HPDE6-E6E7 (cell line): ENCODE measurements around the gene PSMF1.
"Not testable (repeated sequence)": the region's sequence is repeated elsewhere in the genome, so short reads cannot be mapped to it uniquely, and the experiment has no call there.

Experiments
- DNase-seq: peaks from one replicate; pipeline ENCODE4 v3.0.0; 2011; ENCODE audit warnings: missing footprints; ENCODE audit errors: extremely low spot score

Gene PSMF1

DNA sequence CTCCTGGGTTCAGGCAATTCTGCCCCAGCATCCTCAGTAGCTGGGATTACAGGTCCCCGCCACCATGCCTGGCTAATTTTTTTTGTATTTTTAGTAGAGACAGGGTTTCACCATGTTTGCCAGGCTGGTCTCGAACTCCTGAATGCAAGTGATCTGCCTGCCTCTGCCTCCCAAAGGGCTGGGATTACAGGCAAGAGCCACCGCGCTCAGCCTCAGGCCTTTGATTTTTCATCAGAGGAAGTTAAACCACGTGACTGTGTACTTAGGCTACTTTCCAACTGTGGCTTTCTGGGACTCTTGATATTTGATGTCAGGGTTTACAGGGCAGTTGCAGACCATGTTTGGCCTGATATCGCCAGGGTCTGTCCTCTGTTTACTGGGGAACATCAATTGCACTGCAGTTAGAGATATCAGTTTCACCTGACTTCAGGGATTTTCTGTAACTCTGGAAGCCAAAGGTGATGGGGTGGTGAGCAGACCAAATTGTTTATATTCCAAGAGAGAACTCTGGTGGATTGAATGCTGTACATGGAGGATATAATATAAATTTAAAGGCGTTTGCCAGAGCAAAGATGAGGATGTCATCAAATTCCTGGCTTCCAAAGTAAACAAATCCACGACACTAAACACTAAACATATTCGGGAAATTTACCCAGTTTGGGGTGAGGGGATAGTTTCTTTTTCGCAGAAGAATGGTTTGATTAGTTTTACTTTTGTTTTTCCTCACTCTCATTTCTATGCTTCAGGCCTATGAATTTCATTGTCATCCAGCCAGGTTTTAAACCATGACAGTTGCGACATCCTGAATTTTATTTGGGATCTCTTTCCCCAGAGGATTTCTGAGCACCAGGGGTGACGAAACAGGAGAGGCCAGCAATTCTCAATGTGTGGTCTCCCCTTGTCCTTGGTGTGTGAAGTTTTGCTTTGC is 4.2 kb downstream of the PSMF1 start:
- DNase-seq: no peak

DNA sequence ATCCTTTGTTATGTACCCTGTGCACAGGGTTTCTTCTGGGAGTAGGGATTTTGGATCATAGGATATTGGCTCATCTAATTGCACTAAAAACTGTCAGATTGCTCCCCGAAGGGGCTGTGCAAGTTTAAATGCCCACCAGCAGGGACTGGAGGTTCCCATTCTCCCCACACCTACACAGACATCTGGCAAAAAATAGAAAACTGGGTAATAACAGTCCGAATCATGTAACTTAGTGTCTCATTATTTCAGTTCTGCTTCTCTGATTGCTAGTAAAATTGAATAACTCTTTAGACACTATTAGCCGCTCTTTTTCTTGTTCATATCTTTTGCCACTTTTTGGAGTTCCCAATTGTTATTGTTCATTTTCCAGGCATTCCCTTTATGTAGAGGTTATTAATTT is 5.3 kb downstream of the PSMF1 start:
- DNase-seq: no peak

DNA sequence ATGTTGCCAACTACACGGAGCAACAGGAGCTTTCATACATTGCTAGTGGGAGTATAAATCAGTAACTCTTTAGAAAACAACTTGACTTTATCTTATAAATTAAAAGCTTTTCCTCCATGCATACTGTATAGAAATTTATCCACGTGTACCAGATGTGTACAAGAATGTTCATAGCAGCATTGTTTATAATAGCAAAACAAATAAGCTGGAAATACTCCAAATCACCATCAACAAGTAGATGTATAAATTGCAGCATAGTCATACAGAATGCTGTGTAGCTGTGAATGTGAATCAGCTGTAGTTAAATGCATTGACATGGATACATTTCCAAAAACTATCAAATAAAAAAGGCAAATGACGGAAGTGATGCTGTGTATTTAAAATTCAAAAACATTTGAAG is 6.0 kb downstream of the PSMF1 start:
- no peak for DNase-seq

DNA sequence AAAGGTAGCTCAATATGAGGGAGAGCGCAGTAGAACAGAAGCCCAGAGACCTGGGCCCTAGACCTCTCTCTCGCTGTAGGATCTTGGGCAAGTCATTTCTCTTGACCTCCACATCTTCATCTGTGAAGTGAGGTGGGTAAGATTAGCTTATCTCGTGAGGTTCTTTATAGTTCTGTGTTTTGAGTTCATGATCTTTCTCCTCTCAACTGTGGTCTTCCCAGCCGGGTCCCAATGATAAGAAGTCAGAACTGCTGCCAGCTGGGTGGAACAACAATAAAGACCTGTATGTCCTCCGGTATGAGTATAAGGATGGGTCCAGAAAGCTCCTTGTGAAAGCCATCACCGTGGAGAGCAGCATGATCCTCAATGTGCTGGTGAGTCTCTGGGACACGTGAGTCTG is 6.9 kb downstream of the PSMF1 start:
- DNase-seq: no peak

DNA sequence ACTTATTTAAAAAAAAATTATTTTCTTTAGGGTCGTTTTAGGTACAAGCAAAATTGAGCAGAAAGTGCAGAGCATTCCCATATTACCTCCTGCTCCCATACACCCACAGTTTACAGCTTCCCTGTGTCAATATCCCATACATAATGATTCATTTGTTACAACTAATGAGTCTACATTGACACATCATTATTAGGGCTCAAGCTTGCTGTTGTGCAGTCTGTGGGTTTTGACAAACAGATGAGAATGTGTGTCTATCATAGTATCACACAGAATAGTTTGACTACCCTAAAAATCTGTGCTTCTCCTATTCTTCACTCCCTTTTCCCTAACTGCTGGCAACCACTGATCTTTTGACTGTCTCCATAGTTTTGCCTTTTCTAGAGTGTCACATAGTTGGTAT is 9.4 kb downstream of the PSMF1 start:
- no peak for DNase-seq

DNA sequence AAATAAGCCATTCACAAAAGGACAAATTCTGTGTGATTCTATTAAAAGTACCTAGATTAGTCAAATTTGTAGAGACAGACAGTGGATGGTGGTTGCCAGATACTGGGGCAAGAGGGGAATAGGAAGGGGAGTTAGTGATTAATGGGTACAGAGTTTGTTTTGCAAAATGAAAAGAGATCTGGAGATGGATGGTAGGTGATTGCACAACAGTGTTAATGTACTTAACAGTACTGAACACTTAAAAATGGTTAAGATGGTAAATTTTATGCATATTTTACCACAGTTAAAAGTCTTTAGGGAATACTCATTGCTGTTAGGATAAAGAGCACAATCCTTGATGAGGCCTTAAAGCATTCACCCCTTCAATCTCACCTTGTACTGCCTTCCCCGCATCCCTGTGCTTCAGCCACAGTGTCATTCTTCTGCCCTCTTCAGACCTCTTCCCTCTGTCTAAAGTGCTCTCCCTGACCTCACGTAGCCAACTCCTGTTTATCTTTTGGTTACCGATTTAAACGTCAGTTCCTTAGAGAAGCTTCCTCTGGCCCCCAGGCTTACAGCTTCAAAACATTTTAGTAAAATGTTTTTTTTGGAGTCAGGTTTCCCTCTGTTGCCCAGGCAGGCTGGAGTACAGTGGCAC is 11.8 kb downstream of the PSMF1 start:
- no peak for DNase-seq

DNA sequence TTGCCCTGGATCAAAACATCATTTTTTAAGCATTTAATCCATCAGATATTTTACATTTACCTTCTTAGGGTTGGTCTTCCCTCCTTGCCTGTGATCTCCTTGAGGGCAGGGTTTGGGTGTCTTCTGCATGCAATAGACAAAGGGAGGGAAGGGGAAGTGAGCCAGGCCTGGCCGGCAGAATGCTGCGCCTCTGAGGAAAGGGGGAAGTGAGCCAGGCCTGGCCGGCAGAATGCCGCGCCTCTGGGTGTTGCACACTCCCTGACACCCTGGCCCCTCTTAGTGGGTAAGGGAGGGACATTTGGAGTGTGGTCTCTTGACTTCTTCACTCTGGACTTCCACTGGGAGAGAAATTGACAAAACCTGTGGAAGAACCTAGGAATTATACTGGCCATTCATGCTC is 12.4 kb downstream of the PSMF1 start:
- DNase-seq: no peak

DNA sequence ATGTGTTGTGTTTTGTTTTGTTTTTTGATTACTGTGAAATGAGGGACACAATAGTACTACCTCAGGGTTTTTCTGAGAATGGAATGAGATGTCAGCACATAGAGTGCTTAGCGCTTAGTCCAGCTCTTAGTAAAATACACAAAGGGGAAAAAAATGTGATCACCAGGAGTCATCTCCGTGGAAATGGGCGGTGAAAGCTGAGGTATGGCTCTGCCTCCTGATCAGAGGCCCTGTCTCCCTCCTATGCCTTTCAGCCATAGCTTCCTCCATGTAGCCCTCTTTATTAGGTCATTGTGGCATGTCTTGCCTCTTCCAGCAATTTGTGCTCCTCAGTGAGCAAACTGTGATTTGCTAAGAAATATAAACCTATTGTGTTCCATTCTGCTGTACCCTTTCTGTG is 13.0 kb downstream of the PSMF1 start:
- no peak for DNase-seq

DNA sequence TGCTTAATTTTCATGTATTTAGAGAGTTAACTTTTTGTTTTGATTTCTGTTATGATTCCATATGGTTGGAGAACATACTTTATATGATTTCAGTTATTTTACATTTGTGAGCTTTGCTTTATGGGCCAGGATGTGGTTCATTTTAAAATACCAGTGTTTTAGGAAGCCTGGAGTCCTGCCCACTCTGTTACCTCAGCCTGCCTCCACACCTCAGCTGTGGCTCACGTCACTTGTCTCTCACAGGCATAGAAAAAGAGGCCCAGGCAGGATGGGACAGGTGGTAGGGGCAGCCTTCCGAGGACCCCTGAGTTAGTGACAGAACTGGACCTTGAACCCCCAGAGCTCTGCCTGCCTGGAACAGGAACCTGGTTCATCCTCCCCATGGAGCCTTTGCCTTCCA is 16.0 kb downstream of the PSMF1 start:
- DNase-seq: no peak

DNA sequence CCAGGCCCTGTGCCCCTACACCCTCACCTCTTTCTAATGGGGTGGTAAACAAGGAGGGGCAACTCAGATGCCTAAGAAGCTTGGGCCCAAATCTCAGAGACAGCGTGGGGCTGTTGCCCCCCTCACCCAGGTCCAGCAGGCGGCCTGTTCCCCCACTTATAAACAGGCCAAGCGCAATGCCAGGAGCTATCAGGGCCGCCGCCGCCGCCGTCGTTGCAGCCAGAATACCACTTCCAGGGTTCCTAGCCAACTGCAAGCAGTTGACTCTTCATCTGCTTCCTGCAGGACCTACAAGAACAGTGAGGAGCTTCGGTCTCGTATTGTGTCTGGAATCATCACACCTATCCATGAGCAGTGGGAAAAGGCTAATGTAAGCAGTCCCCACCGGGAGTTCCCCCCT is 16.4 kb downstream of the PSMF1 start:
- DNase-seq: no peak

DNA sequence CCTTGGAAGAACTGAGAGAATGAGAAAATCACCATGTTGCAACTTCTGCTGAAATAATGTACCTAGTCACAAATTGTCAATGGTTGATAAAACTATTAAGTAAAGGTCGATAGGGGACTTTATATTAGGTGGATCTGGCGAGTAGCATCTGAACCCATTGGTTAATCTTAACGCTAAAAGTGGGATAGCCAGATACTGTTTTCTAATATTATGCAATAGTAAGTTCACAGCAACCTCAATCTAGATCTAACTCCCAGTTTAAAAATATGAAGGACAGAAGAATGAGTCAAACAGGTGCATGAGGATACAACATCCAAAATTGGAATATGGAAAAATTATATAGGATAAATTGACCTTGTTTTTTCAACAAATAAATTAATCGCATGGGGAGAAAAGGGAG is 18.8 kb downstream of the PSMF1 start:
- no peak for DNase-seq

DNA sequence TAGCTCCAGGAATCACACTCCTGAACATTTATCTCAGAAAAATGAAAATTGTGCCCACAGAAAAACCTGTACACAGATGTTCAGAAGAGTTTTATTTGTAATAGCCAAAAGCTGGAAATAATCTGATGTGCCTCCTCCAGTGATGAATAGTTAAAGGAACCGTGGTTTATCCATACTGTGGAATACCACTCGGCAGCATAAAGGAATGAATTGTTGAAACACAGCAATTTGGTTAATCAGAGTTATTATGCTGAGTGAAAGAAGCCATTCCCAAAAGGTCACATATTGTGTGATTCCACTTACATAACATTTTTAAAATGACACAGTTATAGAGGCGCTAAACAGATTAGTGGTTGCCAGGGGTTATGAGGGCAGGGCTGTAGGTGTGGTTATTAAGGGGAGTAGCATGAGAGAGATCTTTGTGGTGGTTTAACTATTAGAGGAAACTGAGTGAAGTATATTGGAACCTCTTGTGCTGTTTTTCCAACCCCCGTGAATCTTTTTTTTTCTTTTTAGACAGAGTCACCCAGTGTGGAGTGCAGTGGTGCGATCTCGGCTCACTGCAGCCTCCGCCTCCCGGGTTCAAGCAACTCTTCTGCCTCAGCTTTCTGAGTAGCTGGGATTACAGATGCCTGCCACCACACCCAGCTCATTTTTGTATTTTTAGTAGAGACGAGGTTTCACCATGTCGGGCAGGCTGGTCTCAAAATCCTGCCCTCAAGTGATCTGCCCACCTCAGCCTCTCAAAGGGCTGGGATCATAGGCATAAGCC is 26.2 kb downstream of the PSMF1 start:
- DNase-seq: no peak

DNA sequence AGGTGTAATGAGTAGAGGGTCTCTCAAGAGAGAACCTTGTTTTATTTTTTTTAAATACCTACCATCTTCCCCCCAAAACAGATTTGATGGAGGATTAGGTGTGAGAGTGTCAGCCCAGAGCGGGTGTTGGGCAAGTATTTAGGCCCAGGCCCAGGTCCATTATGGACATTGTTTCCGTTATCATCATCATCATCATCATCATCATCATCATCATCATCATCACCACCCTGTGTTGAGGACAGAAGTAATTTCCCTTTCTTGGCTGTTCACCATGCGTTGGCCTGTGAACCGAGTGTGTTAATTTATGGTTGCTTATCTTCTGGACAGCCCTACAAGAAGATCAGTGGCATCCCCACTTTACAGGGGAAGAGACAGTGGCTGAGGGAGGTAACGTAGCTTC is 28.6 kb downstream of the PSMF1 start:
- DNase-seq: no peak

DNA sequence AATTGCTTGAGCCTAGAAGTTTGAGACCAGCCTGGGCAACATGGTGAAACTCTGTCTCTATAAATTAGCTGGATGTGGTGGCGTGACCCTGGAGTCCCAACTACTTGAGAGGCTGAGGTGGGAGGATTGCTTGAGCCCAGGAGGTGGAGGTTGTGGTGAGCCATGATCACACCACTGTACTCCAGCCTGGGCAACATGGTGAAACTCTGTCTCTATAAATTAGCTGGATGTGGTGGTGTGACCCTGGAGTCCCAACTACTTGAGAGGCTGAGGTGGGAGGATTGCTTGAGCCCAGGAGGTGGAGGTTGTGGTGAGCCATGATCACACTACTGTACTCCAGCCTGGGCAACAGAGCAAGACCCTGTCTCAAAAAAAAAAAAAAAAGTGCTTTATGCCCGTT is 31.4 kb downstream of the PSMF1 start:
- DNase-seq: not testable (repeated sequence)

DNA sequence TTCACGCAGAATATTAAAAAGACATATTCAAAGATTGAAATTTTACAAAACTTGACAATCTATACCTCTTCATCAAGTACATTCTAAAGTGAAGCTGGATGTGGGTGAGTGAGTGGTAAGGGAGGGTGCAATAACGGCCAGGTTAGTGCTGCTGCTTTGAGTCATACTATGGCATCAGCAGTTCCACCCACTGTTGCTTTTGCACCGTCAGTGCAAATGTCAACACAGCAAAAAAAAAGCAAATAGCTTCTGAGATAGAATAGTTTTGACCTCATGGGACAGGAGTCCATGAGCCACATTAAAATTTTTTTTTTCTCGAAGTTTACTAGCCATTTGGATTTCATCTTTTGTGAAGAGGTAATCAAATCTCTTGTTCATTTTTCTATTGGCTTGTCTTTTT is 31.8 kb downstream of the PSMF1 start:
- DNase-seq: no peak

DNA sequence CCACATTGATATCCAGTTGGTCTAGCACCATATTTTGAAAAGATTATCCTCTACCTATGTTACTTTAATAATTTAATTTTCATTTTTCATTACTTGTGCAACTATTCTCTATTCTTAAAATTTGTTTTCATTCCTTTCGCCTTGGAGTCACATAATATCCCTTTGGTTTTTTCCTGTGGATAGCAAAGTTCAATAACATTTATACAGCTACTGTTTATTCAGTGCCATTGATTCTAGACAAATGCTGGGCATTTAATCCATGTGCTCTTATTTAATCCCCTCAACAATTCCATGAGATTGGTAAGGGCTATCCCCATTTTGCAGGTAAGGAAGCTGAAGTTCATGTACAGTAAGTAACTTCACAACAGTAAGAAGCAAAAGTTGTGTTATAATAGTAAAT is 32.6 kb downstream of the PSMF1 start:
- no peak for DNase-seq

DNA sequence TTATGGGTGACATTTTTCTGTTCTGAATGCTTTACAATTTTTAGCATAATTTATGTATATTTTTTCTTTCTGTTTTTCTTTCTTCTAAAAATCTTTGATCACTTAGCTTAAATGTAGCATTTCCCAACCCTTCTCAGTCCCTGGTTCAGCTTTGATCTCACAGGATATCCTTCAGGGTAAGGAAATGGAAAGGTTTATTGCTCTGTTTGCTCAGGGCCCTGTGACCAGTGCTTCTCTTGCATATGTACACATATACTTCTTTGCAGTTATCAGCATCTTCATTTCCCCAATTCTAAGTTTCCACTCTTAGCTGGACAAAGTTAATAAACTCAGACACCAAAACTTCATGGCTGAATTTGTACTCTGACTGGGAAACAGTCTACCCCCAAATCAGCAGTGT is 35.8 kb downstream of the PSMF1 start:
- DNase-seq: no peak

DNA sequence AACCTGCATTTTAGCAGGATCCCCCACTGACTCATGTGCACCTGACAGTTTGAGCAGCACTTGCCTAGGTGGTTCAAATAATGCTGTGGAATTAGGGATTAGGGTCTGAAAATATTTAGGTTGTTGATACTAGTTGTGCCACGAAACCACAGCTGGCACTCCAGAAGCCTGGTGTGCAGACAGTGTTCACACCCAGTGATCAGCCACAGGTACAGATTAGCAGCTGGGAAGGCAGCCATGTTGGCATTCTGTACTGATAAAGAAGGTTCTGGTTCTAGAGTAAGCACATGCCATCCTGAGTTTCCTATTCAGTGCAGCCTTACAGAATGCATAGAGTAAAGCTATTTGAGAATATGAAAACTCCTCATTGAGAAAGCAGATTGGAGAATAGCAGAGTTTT is 36.3 kb downstream of the PSMF1 start:
- no peak for DNase-seq

DNA sequence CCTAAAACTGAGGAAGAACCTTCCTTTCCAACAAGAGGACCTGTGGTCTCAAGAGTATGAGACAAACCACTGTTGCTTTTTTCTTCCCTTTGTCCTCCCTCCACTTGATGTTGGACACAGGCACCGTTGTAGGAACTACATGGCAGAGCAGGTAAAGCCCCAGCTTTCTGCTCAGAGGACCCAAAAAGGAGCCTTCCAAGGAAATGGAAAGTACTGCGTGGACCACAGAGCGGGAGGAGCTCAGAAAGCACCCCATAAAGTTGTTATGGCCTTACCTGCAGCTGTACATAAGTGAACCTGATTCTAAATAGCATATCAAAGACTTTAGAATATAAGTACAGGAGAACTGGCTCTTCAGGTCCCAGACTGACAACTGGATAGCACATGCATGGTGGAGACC is 36.9 kb downstream of the PSMF1 start:
- no peak for DNase-seq

DNA sequence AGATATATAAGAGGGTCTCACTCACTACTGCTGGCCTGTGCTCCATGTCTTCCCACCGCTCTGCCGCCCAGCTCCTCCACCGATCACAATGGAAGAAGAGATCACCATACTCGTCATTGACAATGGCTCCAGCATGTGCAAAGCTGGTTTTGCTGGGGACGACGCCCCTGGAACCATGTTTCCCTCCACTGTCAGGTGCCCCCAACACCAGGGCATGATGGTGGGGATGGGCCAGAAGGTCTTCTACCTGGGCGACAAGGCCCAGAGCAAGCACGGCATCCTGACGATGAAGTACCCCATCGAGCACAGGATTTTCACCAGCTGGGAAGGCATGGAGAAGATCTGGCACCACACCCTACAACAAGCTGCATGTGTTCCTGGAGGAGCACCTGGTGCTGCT is 42.1 kb downstream of the PSMF1 start:
- DNase-seq: no peak

DNA sequence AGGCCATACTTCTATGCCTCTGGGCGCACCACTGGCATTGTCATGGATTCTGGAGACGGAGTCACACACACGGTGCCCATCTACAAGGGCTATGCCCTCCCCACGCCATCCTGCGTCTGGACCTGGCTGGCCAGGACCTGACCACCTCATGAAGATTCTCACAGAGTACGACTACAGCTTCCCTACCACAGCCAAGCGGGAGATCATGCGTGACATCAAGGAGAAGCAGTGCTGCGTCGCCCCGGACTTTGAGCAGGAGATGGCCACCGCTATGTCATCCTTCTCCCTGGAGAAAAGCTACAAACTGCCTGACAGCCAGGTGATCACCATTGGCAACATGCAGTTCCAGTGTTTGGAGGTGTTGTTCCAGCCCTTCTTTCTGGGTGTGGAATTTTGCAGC is 42.6 kb downstream of the PSMF1 start:
- DNase-seq: no peak

DNA sequence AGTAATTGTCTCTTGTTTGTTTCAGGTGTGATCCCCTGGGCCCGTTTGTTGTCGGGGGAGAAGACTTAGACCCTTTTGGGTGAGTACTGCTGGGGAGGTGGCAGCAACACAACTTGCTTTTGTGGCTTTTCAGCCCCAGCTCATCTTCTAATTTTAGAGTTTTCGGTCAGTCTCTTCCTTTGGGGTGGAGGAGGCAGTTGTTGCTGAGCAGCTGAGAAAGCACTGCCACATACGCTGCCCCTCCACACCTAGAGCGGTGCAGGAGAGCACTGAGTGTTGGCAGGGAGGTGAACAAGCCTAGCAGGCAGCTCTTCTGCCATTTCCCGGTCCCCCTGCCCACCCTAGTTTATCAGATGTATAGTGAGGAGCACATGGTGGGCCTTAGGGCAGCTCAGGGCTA is 44.7 kb downstream of the PSMF1 start:
- no peak for DNase-seq

DNA sequence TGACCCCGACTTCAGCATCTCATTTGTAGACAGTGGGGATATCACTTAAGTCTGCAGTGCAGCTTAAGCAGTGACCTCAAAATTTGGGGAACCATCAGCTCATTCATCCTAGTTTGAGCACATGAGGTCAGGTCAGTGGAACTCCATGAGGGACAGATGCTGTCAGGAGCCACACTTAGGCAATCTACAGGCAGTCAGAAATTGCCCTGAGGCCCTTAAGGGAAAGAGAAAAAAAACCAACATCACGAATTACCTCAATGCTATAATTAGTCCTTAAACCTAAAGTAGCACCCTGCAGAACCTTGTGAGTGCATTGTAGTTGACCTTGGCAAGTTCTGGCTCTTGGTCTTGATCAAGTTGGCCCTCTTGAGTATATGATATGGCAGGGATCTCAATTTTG is 45.3 kb downstream of the PSMF1 start:
- no peak for DNase-seq
